IPS-18a (cell line): ENCODE results near the gene ITGBL1.

Source experiments
- H3K27ac ChIP-seq: one replicate; pipeline ENCODE4 v1.5.1; 2013; ENCODE audit warnings: low read length
- H3K27me3 ChIP-seq: one replicate; pipeline ENCODE4 v1.6.1; 2013; ENCODE audit warnings: mild to moderate bottlenecking, low read length; ENCODE audit not compliant: control insufficient read depth, insufficient read depth
- H3K36me3 ChIP-seq: one replicate; pipeline ENCODE4 v1.6.1; 2013; ENCODE audit warnings: low read depth, low read length; ENCODE audit not compliant: control insufficient read depth
- H3K4me1 ChIP-seq: one replicate; pipeline ENCODE4 v1.6.1; 2013; ENCODE audit warnings: low read depth, low read length; ENCODE audit not compliant: control insufficient read depth
- H3K4me3 ChIP-seq: one replicate; pipeline ENCODE4 v1.5.1; 2013; ENCODE audit warnings: low read length
- H3K9ac ChIP-seq: one replicate; pipeline ENCODE4 v1.6.1; 2013; ENCODE audit warnings: mild to moderate bottlenecking, low read length, moderate library complexity
- H3K9me3 ChIP-seq: one replicate; pipeline ENCODE4 v1.6.1; 2013; ENCODE audit warnings: low read depth, low read length; ENCODE audit not compliant: control insufficient read depth

Gene ITGBL1

GRCh38 chr13:101424381-101425155, 27.9 kb upstream of the ITGBL1 start:
- Histone ChIP-seq H3K4me1 (no peaks in the 10 kb centered on the region), H3K27me3 (no peaks in the 10 kb centered on the region), H3K27ac (no peak overlapping the region), H3K9ac (no peak overlapping the region), H3K9me3 (no peaks in the 10 kb centered on the region), H3K36me3 (no peaks in the 10 kb centered on the region), H3K4me3 (no peak overlapping the region)

DNA sequence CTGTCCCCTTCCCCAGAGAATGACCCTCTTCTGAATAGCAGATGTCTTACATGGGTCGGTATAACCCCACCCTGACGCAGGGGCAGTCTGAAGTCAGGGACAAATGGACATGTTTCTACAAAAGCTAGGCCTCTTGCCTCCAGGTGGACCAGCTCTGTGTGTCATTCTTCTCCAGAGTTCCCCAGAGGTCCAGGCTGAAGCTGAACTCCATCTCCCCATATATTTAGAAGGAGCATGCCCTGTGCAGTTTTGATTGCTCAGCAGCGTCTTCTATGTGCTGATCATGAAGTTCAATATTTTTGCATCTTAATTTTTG, 27.4 kb upstream of the ITGBL1 start:
- no peak overlapping the region for H3K4me3 ChIP-seq
- H3K9me3 ChIP-seq, result no peaks in the 10 kb centered on the region
- H3K36me3 ChIP-seq, result no peaks in the 10 kb centered on the region
- no peaks in the 10 kb centered on the region for H3K4me1 ChIP-seq
- no peak overlapping the region for H3K9ac ChIP-seq
- H3K27me3 ChIP-seq, result no peaks in the 10 kb centered on the region
- H3K27ac ChIP-seq, result no peak overlapping the region

- Histone ChIP-seq H3K9me3 (no peaks in the 10 kb centered on the region), H3K36me3 (no peaks in the 10 kb centered on the region), H3K4me1 (no peaks in the 10 kb centered on the region), H3K27ac (no peak overlapping the region), H3K27me3 (no peaks in the 10 kb centered on the region), H3K9ac (no peak overlapping the region), H3K4me3 (no peak overlapping the region)
Measured at GRCh38 chr13:101425623-101426022, 26.9 kb upstream of the ITGBL1 start.

GRCh38 chr13:101429733-101430132, 22.7 kb upstream of the ITGBL1 start:
- Histone ChIP-seq H3K9ac (no peak overlapping the region), H3K9me3 (no peaks in the 10 kb centered on the region), H3K4me1 (no peaks in the 10 kb centered on the region), H3K27ac (no peak overlapping the region), H3K36me3 (no peaks in the 10 kb centered on the region), H3K4me3 (no peak overlapping the region), H3K27me3 (no peaks in the 10 kb centered on the region)

DNA sequence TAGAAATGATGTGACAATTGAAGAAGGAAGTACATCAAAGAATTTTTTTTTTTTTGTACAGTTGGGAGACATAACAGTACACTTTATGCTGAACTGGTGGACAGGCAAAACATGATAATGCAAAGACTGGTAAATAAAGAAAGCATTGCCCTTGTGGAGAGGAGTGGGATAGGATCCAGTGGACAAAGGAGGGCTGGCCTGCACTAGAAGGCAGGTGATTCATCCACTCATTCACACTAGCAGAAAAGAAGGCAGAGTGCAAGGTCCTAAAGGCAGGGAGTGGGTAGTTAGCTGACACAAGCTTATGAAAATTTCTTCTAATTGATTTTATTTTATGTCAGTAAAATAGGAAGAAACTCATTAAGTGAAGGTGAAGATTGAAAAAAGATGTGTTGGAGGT, 18.6 kb upstream of the ITGBL1 start:
- no peaks in the 10 kb centered on the region for H3K27me3 ChIP-seq

DNA sequence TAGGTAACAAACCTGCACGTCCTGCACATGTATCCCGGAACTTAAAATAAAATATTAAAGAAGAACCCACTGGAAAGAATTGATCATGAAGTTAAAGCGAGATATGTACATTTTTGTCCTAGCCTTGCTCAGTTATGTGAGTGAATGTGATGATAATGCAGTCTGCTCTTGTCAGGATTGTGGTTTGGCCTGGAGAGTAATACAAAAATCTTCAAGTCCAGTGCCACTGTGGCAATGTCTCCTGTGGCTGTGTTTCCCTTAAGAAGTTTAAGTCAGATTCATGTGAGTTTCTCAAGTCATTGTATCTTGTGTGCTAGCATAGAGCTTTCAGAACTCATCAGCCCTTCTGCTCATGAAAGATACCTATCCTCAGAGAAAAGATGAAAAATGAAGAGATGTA, 18.0 kb upstream of the ITGBL1 start:
- no peak overlapping the region for H3K27ac ChIP-seq
- H3K9me3 ChIP-seq, result no peaks in the 10 kb centered on the region
- no peak overlapping the region for H3K9ac ChIP-seq
- H3K4me1 ChIP-seq, result no peaks in the 10 kb centered on the region
- no peak overlapping the region for H3K4me3 ChIP-seq
- H3K27me3 ChIP-seq, result no peaks in the 10 kb centered on the region
- H3K36me3 ChIP-seq, result no peaks in the 10 kb centered on the region

More for the DNA sequence above, 18.6 kb upstream of the ITGBL1 start:
- H3K4me3 ChIP-seq, result no peak overlapping the region
- no peak overlapping the region for H3K9ac ChIP-seq
- no peaks in the 10 kb centered on the region for H3K4me1 ChIP-seq
- no peaks in the 10 kb centered on the region for H3K9me3 ChIP-seq
- no peaks in the 10 kb centered on the region for H3K36me3 ChIP-seq
- H3K27ac ChIP-seq, result no peak overlapping the region

DNA sequence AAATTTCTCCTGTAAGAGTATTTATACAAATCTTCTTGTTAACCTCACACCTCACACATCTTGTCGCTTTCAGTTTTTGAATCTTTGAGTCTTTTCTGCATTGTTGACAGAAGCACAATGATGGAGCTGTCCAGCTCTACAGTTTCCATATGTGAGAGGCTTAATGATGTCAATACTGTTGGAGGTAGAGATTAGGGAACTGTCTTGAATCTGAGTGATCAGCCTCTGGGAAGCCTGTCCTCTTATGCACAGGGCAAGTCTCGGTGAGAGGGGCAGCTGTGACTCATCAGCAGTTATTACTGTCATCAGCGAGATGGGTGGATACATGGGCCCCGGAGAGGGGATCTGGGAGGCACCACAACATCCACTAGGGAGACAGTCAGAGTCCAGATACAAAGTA, 4.6 kb upstream of the ITGBL1 start:
- Histone ChIP-seq H3K4me3 (no peak overlapping the region), H3K27me3 (no peaks in the 10 kb centered on the region), H3K9me3 (no peaks in the 10 kb centered on the region), H3K27ac (no peak overlapping the region), H3K4me1 (peaks cover 12% of the 10 kb centered on the region), H3K9ac (no peak overlapping the region), H3K36me3 (no peaks in the 10 kb centered on the region)

- Histone ChIP-seq H3K4me1 (peaks cover 12% of the 10 kb centered on the region), H3K4me3 (no peak overlapping the region), H3K9ac (no peak overlapping the region), H3K27me3 (no peaks in the 10 kb centered on the region), H3K36me3 (no peaks in the 10 kb centered on the region), H3K9me3 (no peaks in the 10 kb centered on the region), H3K27ac (no peak overlapping the region)
Measured at GRCh38 chr13:101449790-101450748, 2.4 kb upstream of the ITGBL1 start.

- H3K9ac ChIP-seq, result no peak overlapping the region
- H3K9me3 ChIP-seq, result no peaks in the 10 kb centered on the region
- no peaks in the 10 kb centered on the region for H3K36me3 ChIP-seq
- H3K4me1 ChIP-seq, result peaks cover 12% of the 10 kb centered on the region
- no peak overlapping the region for H3K27ac ChIP-seq
- H3K4me3 ChIP-seq, result no peak overlapping the region
- no peaks in the 10 kb centered on the region for H3K27me3 ChIP-seq
Measured at GRCh38 chr13:101450749-101451130, 1.7 kb upstream of the ITGBL1 start.

DNA sequence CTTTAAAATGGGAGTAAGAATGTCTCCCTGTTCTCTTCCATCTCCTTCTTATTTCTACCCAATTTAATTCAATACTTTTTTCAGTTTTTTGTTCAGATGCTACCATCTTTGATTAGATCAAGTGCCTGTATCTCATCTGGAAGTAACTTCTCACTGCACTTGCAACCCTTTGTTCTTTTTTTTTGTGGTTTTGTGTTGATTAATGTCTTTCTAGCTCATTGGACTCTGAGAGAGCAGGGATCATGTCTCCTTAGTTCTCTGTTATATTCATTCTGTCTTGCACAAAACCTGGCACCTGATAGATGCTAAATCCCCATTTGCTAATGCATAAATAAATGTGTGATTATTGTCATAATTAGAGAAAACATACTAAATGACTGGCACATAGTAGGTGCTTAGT, 834 bp upstream of the ITGBL1 start:
- Histone ChIP-seq H3K9ac (no peak overlapping the region), H3K4me1 (peaks cover 12% of the 10 kb centered on the region), H3K9me3 (no peaks in the 10 kb centered on the region), H3K36me3 (no peaks in the 10 kb centered on the region), H3K27me3 (no peaks in the 10 kb centered on the region), H3K4me3 (no peak overlapping the region), H3K27ac (no peak overlapping the region)

DNA sequence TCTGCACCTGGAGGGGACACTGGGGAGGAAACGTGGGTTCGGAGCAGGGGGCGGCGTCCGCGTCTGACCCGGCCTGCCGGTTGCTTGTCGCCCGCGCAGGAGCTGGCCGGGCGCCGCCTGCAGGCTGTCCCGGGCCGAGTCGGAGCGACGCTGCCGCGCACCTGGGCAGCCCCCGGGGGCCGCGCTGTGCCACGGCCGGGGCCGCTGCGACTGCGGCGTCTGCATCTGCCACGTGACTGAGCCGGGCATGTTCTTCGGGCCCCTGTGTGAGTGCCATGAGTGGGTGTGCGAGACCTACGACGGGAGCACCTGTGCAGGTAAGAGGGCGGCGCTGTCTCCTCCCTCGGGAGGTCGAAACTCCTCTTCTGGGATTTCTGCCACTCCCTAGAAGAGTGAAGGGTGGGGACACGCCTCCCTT, 1.3 kb downstream of the ITGBL1 start:
- Histone ChIP-seq H3K27me3 (no peaks in the 10 kb centered on the region), H3K27ac (no peak overlapping the region), H3K9me3 (no peaks in the 10 kb centered on the region), H3K4me1 (peaks cover 12% of the 10 kb centered on the region), H3K4me3 (no peak overlapping the region), H3K9ac (no peak overlapping the region), H3K36me3 (no peaks in the 10 kb centered on the region)
